K562 (cell line): ENCODE results near the gene RNF39. TPM values are rescaled to one million over a fixed set of nuclear protein-coding genes. Genes with fewer than 3 reads are reported as not detected.

Source experiments
- BRD9 ChIP-seq: fragments of 450-650 bp; IDR thresholded peaks from 2 replicates; pipeline ENCODE4 v1.6.1; 2018; ENCODE audit warnings: low read depth; ENCODE audit not compliant: partially characterized antibody
- FOXA3 ChIP-seq, 2 experiments: fragments of 450-650 bp in 1 of 2; sonication (generic) in 1 of 2; formaldehyde crosslinking; IDR thresholded peaks in 1 of 2; conservative IDR thresholded peaks in 1 of 2; 2 replicates each; pipeline versions ENCODE4 v1.4.0 to v1.8.0; 2020 to 2022; ENCODE audit warnings: mild to moderate bottlenecking in 2 of 2, missing genetic modification reagents in 1 of 2
- HNRNPLL ChIP-seq: fragments of 200-400 bp; formaldehyde crosslinking; IDR thresholded peaks from 2 replicates; pipeline ENCODE4 v1.6.1; 2017; ENCODE audit warnings: low read length, low read depth, mild to moderate bottlenecking; ENCODE audit not compliant: poor library complexity, severe bottlenecking
- MYBL2 ChIP-seq, 2 experiments: fragments of 450-650 bp in 1 of 2; sonication (generic) in 1 of 2; formaldehyde crosslinking in 1 of 2; IDR thresholded peaks; 2 replicates each; pipeline versions ENCODE4 v1.6.1 to v1.8.1; 2017 to 2022; ENCODE audit warnings: borderline replicate concordance in 1 of 2, inconsistent platforms in 1 of 2, low read depth in 1 of 2, mild to moderate bottlenecking in 1 of 2, missing genetic modification reagents in 1 of 2, moderate library complexity in 1 of 2
- NR4A1 ChIP-seq, 2 experiments: fragments of 250-450 bp in 1 of 2; fragments of 450-650 bp in 1 of 2; sonication (Bioruptor Pico) in 1 of 2; IDR thresholded peaks; 2 replicates each; pipeline versions ENCODE4 v1.4.0 to v1.6.1; 2016 to 2020; ENCODE audit warnings: mild to moderate bottlenecking in 2 of 2, missing compliant biosample characterization in 1 of 2, missing genetic modification characterization in 1 of 2, moderate library complexity in 1 of 2
- POLR2A ChIP-seq: fragments of 450-650 bp; conservative IDR thresholded peaks from 2 replicates; pipeline ENCODE4 v1.6.1; 2016
- RAD21 ChIP-seq, 2 experiments: fragments of 250-450 bp in 1 of 2; fragments of 450-650 bp in 1 of 2; sonication (Bioruptor Pico) in 1 of 2; formaldehyde crosslinking in 1 of 2; IDR thresholded peaks in 1 of 2; conservative IDR thresholded peaks in 1 of 2; 2 replicates each; pipeline versions ENCODE4 v1.4.0 to v1.8.0; 2020 to 2022; ENCODE audit warnings: mild to moderate bottlenecking in 2 of 2, moderate library complexity in 1 of 2
- SNRNP70 ChIP-seq: fragments of 200-400 bp; formaldehyde crosslinking; optimal IDR thresholded peaks from 2 replicates; pipeline ENCODE3; 2017; ENCODE audit warnings: low read depth, low read length
- SRF ChIP-seq, 2 experiments: fragments of 250-450, 450-650 bp in 1 of 2; sonication (Bioruptor Pico) in 1 of 2; sonication (generic) in 1 of 2; formaldehyde crosslinking; IDR thresholded peaks; 2 replicates each; pipeline versions ENCODE4 v1.5.0 to v1.5.1; 2020 to 2022; ENCODE audit warnings: mild to moderate bottlenecking in 1 of 2, missing genetic modification reagents in 1 of 2
- STAG1 ChIP-seq: sonication (generic); formaldehyde crosslinking; IDR thresholded peaks from 2 replicates; pipeline ENCODE4 v1.5.0; 2020; ENCODE audit warnings: missing genetic modification reagents, borderline replicate concordance
- TAF15 ChIP-seq: fragments of 200-400 bp; formaldehyde crosslinking; IDR thresholded peaks from 2 replicates; pipeline ENCODE4 v1.6.1; 2017; ENCODE audit warnings: mild to moderate bottlenecking, low read depth, low read length, moderate library complexity
- TCF3 ChIP-seq: sonication (generic); formaldehyde crosslinking; IDR thresholded peaks from 2 replicates; pipeline ENCODE4 v1.4.0; 2020; ENCODE audit warnings: mild to moderate bottlenecking, missing genetic modification reagents
- TEAD2 ChIP-seq: fragments of 450-650 bp; IDR thresholded peaks from 2 replicates; pipeline ENCODE4 v1.6.1; 2016; ENCODE audit warnings: missing genetic modification characterization, control low read depth, missing compliant biosample characterization
- ZKSCAN3 ChIP-seq: fragments of 250-450 bp; sonication (Bioruptor Pico); IDR thresholded peaks from 2 replicates; pipeline ENCODE4 v1.4.0; 2020
- ZNF408 ChIP-seq: fragments of 250-450 bp; sonication (Bioruptor Pico); IDR thresholded peaks from 2 replicates; pipeline ENCODE4 v1.4.0; 2020; ENCODE audit warnings: low read depth, mild to moderate bottlenecking, moderate library complexity
- ZNF551 ChIP-seq: fragments of 250-450 bp; sonication (Bioruptor Pico); IDR thresholded peaks from 2 replicates; pipeline ENCODE4 v1.5.0; 2021; ENCODE audit warnings: mild to moderate bottlenecking, moderate library complexity
- polyA plus RNA-seq, 8 experiments: library from polyadenylated mRNA; depleted of rRNA in 4 of 8; stranded (reverse) in 5 of 8; unstranded in 3 of 8; fragments of >200 nt; fragmentation: Nextera tagmentation in 2 of 8; fragmentation: Illumina TruSeq in 1 of 8; extraction: Ambion mirVana in 2 of 8; extraction: Trizol in 1 of 8; gene quantifications; 2 replicates each; pipeline versions ENCODE4 v1.2.1 to v1.2.3, GENCODE V29; 2011 to 2014; ENCODE audit warnings: inconsistent platforms in 1 of 8, missing spikeins in 1 of 8
- total RNA-seq, 7 experiments: library from RNA; depleted of rRNA in 6 of 7; stranded (reverse); fragments of >200 nt in 6 of 7; fragmentation: Illumina TruSeq in 2 of 7; extraction: Trizol in 2 of 7; gene quantifications; 2 replicates each; pipeline versions ENCODE4 v1.2.1 to v1.2.3, GENCODE V29; 2011 to 2021; ENCODE audit warnings: low replicate concordance in 1 of 7
- TF ChIP-seq, protein P1 (sequence below): fragments of 450-650 bp; formaldehyde crosslinking; IDR thresholded peaks from 2 replicates; pipeline ENCODE4 v1.4.0; 2020; ENCODE audit warnings: mild to moderate bottlenecking, moderate library complexity

RNF39 gene
- total and polyA plus RNA-seq, 9 of the 15 experiments (the other 6 are each of a cell fraction or from before 2014, with no cell fraction given): not detected

DNA sequence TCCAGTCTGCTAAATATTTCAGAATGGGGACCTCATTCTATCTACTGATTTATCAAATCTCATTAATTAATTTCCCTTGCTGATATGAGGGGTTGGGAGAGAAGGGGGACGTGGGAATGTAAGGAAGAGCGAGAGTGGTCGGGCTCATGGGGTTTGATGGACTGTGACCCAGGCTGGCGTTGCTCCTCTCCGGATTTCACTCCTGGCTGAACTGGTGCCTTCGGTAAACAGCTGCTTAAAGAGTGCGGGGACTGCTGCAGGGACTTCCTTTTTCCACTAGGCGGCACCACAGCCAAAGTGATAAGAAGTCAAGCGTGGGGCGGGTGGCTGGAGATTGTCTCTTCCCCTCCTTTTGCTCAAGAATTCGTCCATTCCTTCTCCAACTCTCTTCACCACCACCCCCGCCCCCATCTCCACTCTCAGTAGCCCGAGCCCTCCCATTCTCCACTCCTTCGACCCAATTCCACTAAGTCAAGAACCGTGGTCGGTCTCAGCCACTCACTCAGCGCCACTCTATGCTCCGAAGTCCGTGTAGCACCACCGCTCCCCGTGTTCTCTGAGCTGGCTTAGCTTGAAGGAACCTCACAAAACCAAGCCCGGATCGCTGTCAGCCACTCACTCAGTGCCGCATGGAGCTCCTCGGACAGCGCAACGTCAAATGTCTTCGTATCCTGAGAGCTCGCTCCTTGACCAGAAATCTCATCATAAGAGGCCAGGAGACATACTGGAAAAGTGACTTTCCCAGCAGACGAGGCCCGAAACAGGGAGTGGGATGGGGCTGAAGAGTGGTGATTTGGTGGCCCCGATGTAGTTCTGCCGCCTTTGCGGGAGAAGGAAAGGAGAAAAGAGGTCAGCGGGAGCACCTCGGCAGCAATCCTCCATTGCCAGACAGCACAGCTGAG, 27.7 kb upstream of the RNF39 start (continued):
- TF ChIP-seq TAF15 (no peak), STAG1 (peak; percentile 50; the same call in 1 of the 2 replicates), MYBL2 (IDR thresholded peaks at IDR 0.05; ENCODE audit: low read depth) (no peak), MYBL2 (CRISPR knock-in tag; IDR thresholded peaks at IDR 0.05; ENCODE audit: borderline replicate concordance) (no peak), ZNF551 (CRISPR knock-in tag) (no peak), ZNF408 (CRISPR knock-in tag) (no peak), FOXA3 (CRISPR knock-in tag; conservative IDR thresholded peaks at IDR 0.05 in 1 of 2, IDR thresholded peaks at IDR 0.05 in 1 of 2) (peak; percentile 52 to 71; a peak in 3 of 4 replicates), NR4A1 (CRISPR knock-in tag; IDR thresholded peaks at IDR 0.05) (0 out of 2 replicates have a peak, but pooled peaks have one; percentile 18), NR4A1 (tag; IDR thresholded peaks at IDR 0.05) (no peak), SRF (CRISPR knock-in tag; IDR thresholded peaks at IDR 0.05) (0 out of 4 replicates have a peak, but pooled peaks of 1 of the 2 experiments have one; percentile 30), HNRNPLL (no peak), TCF3 (CRISPR knock-in tag) (no peak), POLR2A (peak; percentile 35; the same call in 1 of the 2 replicates), ZKSCAN3 (CRISPR knock-in tag) (no peak), SNRNP70 (no peak), BRD9 (peak; percentile 21), RAD21 (CRISPR knock-in tag; conservative IDR thresholded peaks at IDR 0.05 in 1 of 2, IDR thresholded peaks at IDR 0.05 in 1 of 2) (peak; percentile 89 to 92), TEAD2 (tag) (no peak)
- TF ChIP-seq, protein P1, sequence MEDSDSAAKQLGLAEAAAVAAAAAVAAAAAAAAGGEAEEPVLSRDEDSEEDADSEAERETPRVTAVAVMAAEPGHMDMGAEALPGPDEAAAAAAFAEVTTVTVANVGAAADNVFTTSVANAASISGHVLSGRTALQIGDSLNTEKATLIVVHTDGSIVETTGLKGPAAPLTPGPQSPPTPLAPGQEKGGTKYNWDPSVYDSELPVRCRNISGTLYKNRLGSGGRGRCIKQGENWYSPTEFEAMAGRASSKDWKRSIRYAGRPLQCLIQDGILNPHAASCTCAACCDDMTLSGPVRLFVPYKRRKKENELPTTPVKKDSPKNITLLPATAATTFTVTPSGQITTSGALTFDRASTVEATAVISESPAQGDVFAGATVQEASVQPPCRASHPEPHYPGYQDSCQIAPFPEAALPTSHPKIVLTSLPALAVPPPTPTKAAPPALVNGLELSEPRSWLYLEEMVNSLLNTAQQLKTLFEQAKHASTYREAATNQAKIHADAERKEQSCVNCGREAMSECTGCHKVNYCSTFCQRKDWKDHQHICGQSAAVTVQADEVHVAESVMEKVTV: peak; percentile 94
